Astrocyte of the cerebellum (primary cell): ENCODE results near the gene CCDC127.

Experiments
- DNase-seq: peaks from one replicate; pipeline ENCODE4 v3.0.0-alpha.2; 2011; ENCODE audit warnings: low read depth
- H3K4me3 ChIP-seq: 2 replicates; pipeline ENCODE4 v1.5.1; 2011; ENCODE audit warnings: mild to moderate bottlenecking, low read depth, low read length, moderate library complexity
- CTCF ChIP-seq: IDR thresholded peaks from 2 replicates; pipeline ENCODE4 v1.5.1; 2012; ENCODE audit warnings: low read length, low read depth, moderate library complexity, mild to moderate bottlenecking; ENCODE audit errors: missing control alignments
- in situ Hi-C: cut with HindIII; loops from 2 replicates; pipeline ENCODE4 v1.10.0; 2017; ENCODE audit warnings: low sequenced_read_pairs

Gene CCDC127

GRCh38 chr5:189486-189885, 28.5 kb downstream of the CCDC127 start:
- no peak for TF ChIP-seq CTCF
- DNase-seq: no peak
- in situ Hi-C loops: no loop called here
- no peak overlapping the region for H3K4me3 ChIP-seq

GRCh38 chr5:188488-189481, 29.2 kb downstream of the CCDC127 start:
- peak; percentile 55 for DNase-seq
- peak; percentile 94 for TF ChIP-seq CTCF
- H3K4me3 ChIP-seq: no peak overlapping the region
- in situ Hi-C loops: no loop called here

GRCh38 chr5:187617-188451, 30.1 kb downstream of the CCDC127 start:
- in situ Hi-C loops: no loop called here
- no peak for TF ChIP-seq CTCF
- H3K4me3 ChIP-seq: no peak overlapping the region
- DNase-seq: no peak

GRCh38 chr5:187042-187431, 30.9 kb downstream of the CCDC127 start:
- TF ChIP-seq CTCF: no peak
- in situ Hi-C loops: no loop called here
- DNase-seq: no peak
- no peak overlapping the region for H3K4me3 ChIP-seq

GRCh38 chr5:186091-187041, 31.6 kb downstream of the CCDC127 start:
- no peak for DNase-seq
- in situ Hi-C loops: no loop called here
- no peak for TF ChIP-seq CTCF
- H3K4me3 ChIP-seq: no peak overlapping the region
